OCI-LY7 (cell line): ENCODE results near the gene RRM2. TPM values are rescaled to one million over a fixed set of nuclear protein-coding genes. Genes with fewer than 3 reads are reported as not detected.

Experiments
- BruUV-seq: library from RNA; stranded (reverse); fragments of 400-500 nt; replicated peaks from 2 replicates; lab custom pipeline; 2021; lab: Mats Ljungman, UMichigan
- CTCF ChIA-PET: fragments of 300-600 bp; sonication (Branson Sonifier 250); formaldehyde crosslinking; loops from one replicate; lab custom pipeline; 2022; ENCODE audit warnings: antibody characterized with exemption; ENCODE audit not compliant: unreplicated experiment; lab: Charles Lee
- POLR2A ChIA-PET: fragments of 300-600 bp; sonication (Branson Sonifier 250); formaldehyde crosslinking; loops from one replicate; lab custom pipeline; 2022; ENCODE audit warnings: antibody characterized with exemption; lab: Charles Lee
- DNase-seq: peaks from one replicate; pipeline ENCODE4 v3.0.0-alpha.2; 2015; ENCODE audit warnings: low spot score
- H2AFZ ChIP-seq: fragments of 200-600 bp; sonication (generic), shearing (Covaris generic); 2 replicates; pipeline ENCODE4 v1.6.1; 2014; ENCODE audit warnings: mild to moderate bottlenecking, antibody characterized with exemption, low read length, moderate library complexity
- H3K27ac ChIP-seq: fragments of 200-600 bp; sonication (generic); 2 replicates; pipeline ENCODE4 v1.5.1; 2014; ENCODE audit warnings: mixed run types, low read depth, mild to moderate bottlenecking, moderate library complexity, low read length, inconsistent platforms; ENCODE audit not compliant: poor library complexity, severe bottlenecking
- H3K36me3 ChIP-seq: fragments of 200-600 bp; sonication (generic); 2 replicates; pipeline ENCODE4 v1.6.1; 2014; ENCODE audit warnings: mild to moderate bottlenecking, antibody characterized with exemption, low read length, moderate library complexity, mixed read lengths; ENCODE audit not compliant: insufficient read depth
- H3K4me1 ChIP-seq: fragments of 200-600 bp; sonication (generic); 2 replicates; pipeline ENCODE4 v1.5.1; 2014; ENCODE audit warnings: mild to moderate bottlenecking, low read length; ENCODE audit not compliant: insufficient read depth, poor library complexity, severe bottlenecking
- H3K4me2 ChIP-seq: fragments of 200-600 bp; sonication (generic); 2 replicates; pipeline ENCODE4 v1.6.1; 2014; ENCODE audit warnings: mild to moderate bottlenecking, low read length
- H3K4me3 ChIP-seq: fragments of 200-600 bp; sonication (generic); 2 replicates; pipeline ENCODE4 v1.5.1; 2014; ENCODE audit warnings: mild to moderate bottlenecking, low read depth, low read length; ENCODE audit not compliant: poor library complexity, severe bottlenecking
- H3K79me2 ChIP-seq: fragments of 200-600 bp; sonication (generic); 2 replicates; pipeline ENCODE4 v1.6.1; 2016; ENCODE audit warnings: low read depth, mild to moderate bottlenecking, low read length, moderate library complexity, mixed read lengths; ENCODE audit not compliant: insufficient read depth
- H3K9me2 ChIP-seq: fragments of 200-600 bp; sonication (generic); 2 replicates; pipeline ENCODE4 v1.6.1; 2016; ENCODE audit warnings: mild to moderate bottlenecking, low read length, mixed read lengths; ENCODE audit not compliant: insufficient read depth
- H3K9me3 ChIP-seq: fragments of 200-600 bp; sonication (generic); 2 replicates; pipeline ENCODE4 v1.6.1; 2014; ENCODE audit warnings: mild to moderate bottlenecking, mixed run types, low read length, mixed read lengths
- H4K20me1 ChIP-seq: fragments of 200-600 bp; sonication (generic); 2 replicates; pipeline ENCODE4 v1.6.1; 2014; ENCODE audit warnings: mild to moderate bottlenecking, antibody characterized with exemption, low read length, moderate library complexity, mixed read lengths; ENCODE audit not compliant: insufficient read depth
- CTCF ChIP-seq: fragments of 200-600 bp; sonication (generic); conservative IDR thresholded peaks from 2 replicates; pipeline ENCODE4 v1.5.1; 2014; ENCODE audit warnings: mild to moderate bottlenecking, antibody characterized with exemption, low read length, moderate library complexity, mixed read lengths
- EZH2phosphoT487 ChIP-seq: fragments of 200-600 bp; sonication (generic); IDR thresholded peaks from 2 replicates; pipeline ENCODE4 v1.6.1; 2018; ENCODE audit warnings: low read depth, borderline replicate concordance, mild to moderate bottlenecking, mixed run types, antibody characterized with exemption, low read length, moderate library complexity, mixed read lengths
- intact Hi-C: fragments of 100-400 bp; cut with micrococcal nuclease; formaldehyde crosslinking; loops from one replicate; pipeline ENCODE4 v1.10.0; 2022; ENCODE audit not compliant: unreplicated experiment
- total RNA-seq, 2 experiments: library from RNA; depleted of rRNA in 1 of 2; stranded (reverse); fragments of >200 nt in 1 of 2; shearing (Covaris generic) in 1 of 2; gene quantifications; 2 replicates each; pipeline ENCODE4 v1.2.3, GENCODE V29; 2014 to 2022

The RRM2 gene
- total RNA-seq, 2 experiments from 2014 or later = 222 to 324 TPM

GRCh38 chr2:10162586-10163497 lies 40.3 kb downstream of the RRM2 start:
- Histone ChIP-seq H3K4me3 (no peak overlapping the region), H2AFZ (no peak overlapping the region), H3K4me1 (no peaks in the 10 kb centered on the region), H3K4me2 (no peak overlapping the region), H3K27ac (no peak overlapping the region), H3K9me3 (no peaks in the 10 kb centered on the region), H3K9me2 (no peaks in the 10 kb centered on the region), H3K36me3 (peaks cover 70% of the 10 kb centered on the region), H4K20me1 (no peaks in the 10 kb centered on the region), H3K79me2 (no peaks in the 10 kb centered on the region)
- ChIA-PET POLR2A (interaction anchor here (0.6 kb wide), 1 partner anchor 277 kb away, joined by 3 read pairs; no protein-coding TSS in a partner anchor), CTCF (no interaction called here)
- BruUV-seq = no TSS peak
- TF ChIP-seq EZH2phosphoT487 (no peak), CTCF (no peak)
- DNase-seq = no peak
- intact Hi-C loops = no loop called here

- Histone ChIP-seq H3K9me2 (no peaks in the 10 kb centered on the region), H3K4me1 (no peaks in the 10 kb centered on the region), H2AFZ (no peak overlapping the region), H3K36me3 (peaks cover 64% of the 10 kb centered on the region), H4K20me1 (no peaks in the 10 kb centered on the region), H3K4me3 (no peak overlapping the region), H3K79me2 (no peaks in the 10 kb centered on the region), H3K9me3 (no peaks in the 10 kb centered on the region), H3K27ac (no peak overlapping the region), H3K4me2 (no peak overlapping the region)
- intact Hi-C loops = no loop called here
- ChIA-PET CTCF (interaction anchor here (0.6 kb wide), 1 partner anchor 513 kb away, joined by 3 read pairs; no protein-coding TSS in a partner anchor), POLR2A (interaction anchor here (0.7 kb wide), 1 partner anchor 90 kb away, joined by 3 read pairs; no protein-coding TSS in a partner anchor)
- no peak for DNase-seq
- TF ChIP-seq EZH2phosphoT487 (no peak), CTCF (no peak)
- no TSS peak for BruUV-seq
Measured at GRCh38 chr2:10163498-10164486, 41.3 kb downstream of the RRM2 start.
